GM12874 (cell line): ENCODE results near the gene GFOD2.

ENCODE experiments used
- CTCF ChIP-seq: IDR thresholded peaks from 2 replicates; pipeline ENCODE4 v1.5.1; 2011; ENCODE audit warnings: low read depth, mild to moderate bottlenecking, control low read depth, low read length, moderate library complexity; ENCODE audit not compliant: insufficient read depth

GFOD2 gene

GRCh38 chr16:67675579-67675935, 43.6 kb downstream of the GFOD2 start:
- no peak for TF ChIP-seq CTCF

- TF ChIP-seq CTCF, result no peak
These were observed 44.1 kb downstream of the GFOD2 start for GRCh38 chr16:67674851-67675578.

GRCh38 chr16:67673712-67674580, 45.2 kb downstream of the GFOD2 start:
- TF ChIP-seq CTCF, result no peak

- peak; percentile 85 for TF ChIP-seq CTCF
These were observed 46.1 kb downstream of the GFOD2 start for GRCh38 chr16:67672739-67673662.

GRCh38 chr16:67672306-67672705, 46.8 kb downstream of the GFOD2 start:
- TF ChIP-seq CTCF, result no peak

GRCh38 chr16:67669499-67670101, 49.5 kb downstream of the GFOD2 start:
- TF ChIP-seq CTCF, result no peak
